GM18858 (cell line): ENCODE measurements around the gene HIC1.

ENCODE experiments used
- ATAC-seq: cut with Tn5 transposase; IDR thresholded peaks from one replicate; pipeline ENCODE4 v1.9.1; 2021; ENCODE audit not compliant: unreplicated experiment

The HIC1 gene

GRCh38 chr17:2059547-2060384 lies 4.9 kb downstream of the HIC1 start:
- ATAC-seq = no peak

- no peak for ATAC-seq
Observed at GRCh38 chr17:2060385-2060658, 5.4 kb downstream of the HIC1 start.

GRCh38 chr17:2060681-2061440 lies 6.0 kb downstream of the HIC1 start:
- no peak for ATAC-seq

- ATAC-seq = no peak
Observed at GRCh38 chr17:2061441-2061958, 6.6 kb downstream of the HIC1 start.

- ATAC-seq = no peak
Observed at GRCh38 chr17:2062571-2063183, 7.8 kb downstream of the HIC1 start.

GRCh38 chr17:2063261-2064146 lies 8.6 kb downstream of the HIC1 start:
- no peak for ATAC-seq

GRCh38 chr17:2064147-2064489 lies 9.2 kb downstream of the HIC1 start:
- no peak for ATAC-seq

- no peak for ATAC-seq
Observed at GRCh38 chr17:2064520-2064971, 9.6 kb downstream of the HIC1 start.

- ATAC-seq = no peak
Observed at GRCh38 chr17:2064980-2065785, 10.3 kb downstream of the HIC1 start.

GRCh38 chr17:2065949-2066400 lies 11.1 kb downstream of the HIC1 start:
- no peak for ATAC-seq

- ATAC-seq = no peak
Observed at GRCh38 chr17:2067048-2067561, 12.2 kb downstream of the HIC1 start.

- ATAC-seq = no peak
Observed at GRCh38 chr17:2067608-2068024, 12.7 kb downstream of the HIC1 start.

- no peak for ATAC-seq
Observed at GRCh38 chr17:2068031-2068518, 13.2 kb downstream of the HIC1 start.

- ATAC-seq = no peak
Observed at GRCh38 chr17:2068519-2069051, 13.7 kb downstream of the HIC1 start.

- peak; percentile 65 for ATAC-seq
Observed at GRCh38 chr17:2070241-2071023, 15.5 kb downstream of the HIC1 start.

- ATAC-seq = no peak
Observed at GRCh38 chr17:2071024-2071385, 16.1 kb downstream of the HIC1 start.

GRCh38 chr17:2071455-2072281 lies 16.8 kb downstream of the HIC1 start:
- ATAC-seq = no peak

GRCh38 chr17:2074919-2075318 lies 20.0 kb downstream of the HIC1 start:
- ATAC-seq = no peak
